ENCODE data around the gene RRM1. TPM values are rescaled to one million over a fixed set of nuclear protein-coding genes. Genes with fewer than 3 reads are reported as not detected.
"Not testable (repeated sequence)": the region's sequence is repeated elsewhere in the genome, so short reads cannot be mapped to it uniquely, and the experiment has no call there.

The RRM1 gene
- total RNA-seq, 4 donors from 2014 or later, result 25.3 to 35.6 (median 34.0) TPM

DNA sequence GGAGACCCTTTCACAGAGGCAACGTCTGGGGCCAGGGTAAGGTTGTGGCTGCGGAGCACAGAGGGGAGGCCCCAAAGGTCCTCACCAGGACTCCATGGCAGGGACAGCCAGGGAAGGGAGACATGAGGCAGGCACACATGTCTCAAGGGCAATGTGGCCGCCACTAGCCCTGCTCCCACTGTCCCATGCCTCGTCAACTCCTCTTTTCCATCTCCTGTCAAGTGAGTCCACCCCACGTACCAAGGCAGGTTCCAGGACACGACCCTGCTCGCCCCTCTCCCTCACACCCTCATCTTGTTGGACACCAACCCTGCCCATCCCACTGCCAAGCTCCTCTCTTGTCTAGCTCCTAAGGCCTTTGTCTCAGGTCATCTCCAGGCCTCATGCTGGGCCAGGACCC is 73.2 kb downstream of the RRM1 start:
- intact Hi-C loops (cut with DNase I), result no loop called here
- Histone ChIP-seq H3K4me1 (no peaks in the 10 kb centered on the region), H3K27me3 (no peaks in the 10 kb centered on the region), H3K36me3 (no peaks in the 10 kb centered on the region), H3K9me3 (no peaks in the 10 kb centered on the region), H3K4me3 (replicated peaks in 1 of 3) (no peak overlapping the region), H3K27ac (no peak overlapping the region)
- WGBS, 2 donors, result 78 to 97% methylated on average over 5 to 6 of the region's 7 CpGs
- TF ChIP-seq POLR2A (IDR thresholded peaks at IDR 0.05), result no peak
- TF ChIP-seq, protein P1, sequence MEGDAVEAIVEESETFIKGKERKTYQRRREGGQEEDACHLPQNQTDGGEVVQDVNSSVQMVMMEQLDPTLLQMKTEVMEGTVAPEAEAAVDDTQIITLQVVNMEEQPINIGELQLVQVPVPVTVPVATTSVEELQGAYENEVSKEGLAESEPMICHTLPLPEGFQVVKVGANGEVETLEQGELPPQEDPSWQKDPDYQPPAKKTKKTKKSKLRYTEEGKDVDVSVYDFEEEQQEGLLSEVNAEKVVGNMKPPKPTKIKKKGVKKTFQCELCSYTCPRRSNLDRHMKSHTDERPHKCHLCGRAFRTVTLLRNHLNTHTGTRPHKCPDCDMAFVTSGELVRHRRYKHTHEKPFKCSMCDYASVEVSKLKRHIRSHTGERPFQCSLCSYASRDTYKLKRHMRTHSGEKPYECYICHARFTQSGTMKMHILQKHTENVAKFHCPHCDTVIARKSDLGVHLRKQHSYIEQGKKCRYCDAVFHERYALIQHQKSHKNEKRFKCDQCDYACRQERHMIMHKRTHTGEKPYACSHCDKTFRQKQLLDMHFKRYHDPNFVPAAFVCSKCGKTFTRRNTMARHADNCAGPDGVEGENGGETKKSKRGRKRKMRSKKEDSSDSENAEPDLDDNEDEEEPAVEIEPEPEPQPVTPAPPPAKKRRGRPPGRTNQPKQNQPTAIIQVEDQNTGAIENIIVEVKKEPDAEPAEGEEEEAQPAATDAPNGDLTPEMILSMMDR (IDR thresholded peaks at IDR 0.05), result no peak
- DNase-seq, result no peak

GRCh38 chr11:4175620-4176350 is 81.2 kb downstream of the RRM1 start:
- WGBS, 2 donors, result 81 to 88% methylated on average over 26 to 32 of the region's 33 CpGs
- H3K4me1 ChIP-seq; H3K36me3 ChIP-seq; H3K9me3 ChIP-seq; H3K27me3 ChIP-seq; intact Hi-C loops (cut with DNase I); H3K4me3 ChIP-seq (replicated peaks in 1 of 3); H3K27ac ChIP-seq; DNase-seq: not testable (repeated sequence)

DNA sequence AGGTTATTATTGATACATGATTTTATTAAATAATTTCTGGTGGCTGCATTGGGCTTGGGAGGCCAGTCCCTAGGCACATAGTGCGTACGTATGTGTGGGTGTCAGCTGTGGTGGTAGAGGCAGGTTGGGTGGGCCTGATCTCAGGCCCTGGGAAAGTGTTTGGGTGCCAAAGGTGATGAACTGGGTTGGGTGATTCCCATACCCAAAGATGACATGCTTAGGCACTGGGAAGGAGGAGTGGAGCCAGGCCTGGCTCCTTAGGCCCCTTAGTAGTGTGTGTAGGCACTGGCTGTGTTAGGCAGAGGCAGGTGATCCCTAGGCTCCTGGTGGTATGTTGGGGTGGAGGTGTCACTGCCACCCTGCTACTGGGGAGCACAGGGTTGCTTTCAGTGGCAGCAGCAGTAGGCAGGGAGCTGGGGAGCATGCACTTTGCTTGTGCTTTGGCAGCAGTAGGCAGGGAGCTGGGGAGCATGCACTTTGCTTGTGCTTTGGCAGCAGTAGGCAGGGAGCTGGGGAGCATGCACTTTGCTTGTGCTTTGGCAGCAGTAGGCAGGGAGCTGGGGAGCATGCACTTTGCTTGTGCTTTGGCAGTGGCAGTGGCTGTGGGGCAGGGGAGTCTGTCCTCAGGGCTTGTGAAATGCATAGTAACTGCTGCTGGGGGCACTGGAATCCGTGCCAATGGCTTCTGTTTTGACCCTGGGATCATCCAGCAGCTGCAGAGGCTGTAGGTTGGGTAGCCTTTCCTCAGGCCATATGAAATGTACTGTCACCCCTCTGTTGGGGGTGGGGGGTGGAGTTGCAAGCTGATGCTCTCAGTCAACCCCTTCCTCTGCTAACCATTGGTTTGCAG is 84.4 kb downstream of the RRM1 start:
- Histone ChIP-seq H3K27ac (no peak overlapping the region), H3K9me3 (no peaks in the 10 kb centered on the region), H3K36me3 (no peaks in the 10 kb centered on the region), H3K4me3 (replicated peaks in 1 of 3) (no peak overlapping the region), H3K4me1 (no peaks in the 10 kb centered on the region), H3K27me3 (no peaks in the 10 kb centered on the region)
- 65% methylated on average over 3 of the region's 3 CpGs for WGBS, 2 donors
- intact Hi-C loops (cut with DNase I), result no loop called here
- DNase-seq, result no peak
- TF ChIP-seq, protein P1 (IDR thresholded peaks at IDR 0.05), result no peak
- no peak for TF ChIP-seq POLR2A (IDR thresholded peaks at IDR 0.05)

DNA sequence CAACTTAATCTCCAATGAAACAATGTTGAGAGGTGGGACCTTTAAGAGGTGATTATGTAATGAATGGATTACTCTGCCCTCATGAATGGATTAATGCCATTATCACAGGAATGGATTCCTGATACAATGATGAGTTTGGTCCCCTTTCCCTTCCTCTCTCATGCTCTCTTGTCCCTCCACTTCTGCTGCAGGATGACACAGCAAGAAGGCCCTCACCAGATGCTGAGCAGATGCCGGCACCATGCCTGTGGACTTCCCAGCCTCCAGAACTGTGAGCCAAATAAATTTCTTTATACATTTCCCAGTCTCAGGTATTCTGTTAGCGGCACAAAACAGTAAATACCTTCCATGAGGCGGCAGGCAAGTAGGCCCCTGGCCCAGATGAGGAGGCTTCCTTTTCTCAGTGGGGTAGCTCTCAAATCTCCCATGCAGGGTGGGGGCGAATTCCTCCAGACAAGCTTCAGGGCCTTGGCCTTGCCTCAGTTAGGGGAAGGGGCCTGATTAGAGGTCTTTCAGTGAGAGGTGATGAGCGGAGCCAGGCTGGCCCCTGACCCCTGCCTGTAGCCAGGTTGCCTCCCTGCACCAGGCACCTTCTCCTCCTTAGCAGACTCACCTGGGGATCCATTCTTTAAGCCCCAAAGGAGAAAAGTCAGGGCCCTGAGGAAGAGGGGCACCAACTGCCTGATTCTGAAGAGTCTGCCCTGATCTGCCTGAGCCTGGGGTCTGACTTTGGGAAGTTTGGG is 86.0 kb downstream of the RRM1 start:
- H3K27ac ChIP-seq, result no peak overlapping the region
- no peaks in the 10 kb centered on the region for H3K4me1 ChIP-seq
- H3K9me3 ChIP-seq, result no peaks in the 10 kb centered on the region
- 96 to 97% methylated on average over 4 to 5 of the region's 5 CpGs for WGBS, 2 donors
- no peak for TF ChIP-seq POLR2A (IDR thresholded peaks at IDR 0.05)
- TF ChIP-seq, protein P1 (IDR thresholded peaks at IDR 0.05), result no peak
- intact Hi-C loops (cut with DNase I), result no loop called here
- no peak overlapping the region for H3K4me3 ChIP-seq (replicated peaks in 1 of 3)
- H3K36me3 ChIP-seq, result no peaks in the 10 kb centered on the region
- no peaks in the 10 kb centered on the region for H3K27me3 ChIP-seq
- no peak for DNase-seq

GRCh38 chr11:4181782-4182721 is 87.5 kb downstream of the RRM1 start:
- H3K4me3 ChIP-seq (replicated peaks in 1 of 3), result no peak overlapping the region
- no peaks in the 10 kb centered on the region for H3K9me3 ChIP-seq
- H3K36me3 ChIP-seq, result no peaks in the 10 kb centered on the region
- TF ChIP-seq POLR2A (IDR thresholded peaks at IDR 0.05), result no peak
- TF ChIP-seq, protein P1 (IDR thresholded peaks at IDR 0.05), result peak; percentile 21 to 67 (median 48)
- WGBS, 2 donors, result 58% methylated on average over 8 to 9 of the region's 9 CpGs
- H3K4me1 ChIP-seq, result no peaks in the 10 kb centered on the region
- no peaks in the 10 kb centered on the region for H3K27me3 ChIP-seq
- intact Hi-C loops (cut with DNase I), result no loop called here
- DNase-seq, result peak; percentile 60 to 66
- H3K27ac ChIP-seq, result no peak overlapping the region
